ENCODE results near the gene ATXN10.
A peak's percentile ranks its signal among the peaks of the same experiment; 100 is the strongest.

Gene ATXN10

DNA sequence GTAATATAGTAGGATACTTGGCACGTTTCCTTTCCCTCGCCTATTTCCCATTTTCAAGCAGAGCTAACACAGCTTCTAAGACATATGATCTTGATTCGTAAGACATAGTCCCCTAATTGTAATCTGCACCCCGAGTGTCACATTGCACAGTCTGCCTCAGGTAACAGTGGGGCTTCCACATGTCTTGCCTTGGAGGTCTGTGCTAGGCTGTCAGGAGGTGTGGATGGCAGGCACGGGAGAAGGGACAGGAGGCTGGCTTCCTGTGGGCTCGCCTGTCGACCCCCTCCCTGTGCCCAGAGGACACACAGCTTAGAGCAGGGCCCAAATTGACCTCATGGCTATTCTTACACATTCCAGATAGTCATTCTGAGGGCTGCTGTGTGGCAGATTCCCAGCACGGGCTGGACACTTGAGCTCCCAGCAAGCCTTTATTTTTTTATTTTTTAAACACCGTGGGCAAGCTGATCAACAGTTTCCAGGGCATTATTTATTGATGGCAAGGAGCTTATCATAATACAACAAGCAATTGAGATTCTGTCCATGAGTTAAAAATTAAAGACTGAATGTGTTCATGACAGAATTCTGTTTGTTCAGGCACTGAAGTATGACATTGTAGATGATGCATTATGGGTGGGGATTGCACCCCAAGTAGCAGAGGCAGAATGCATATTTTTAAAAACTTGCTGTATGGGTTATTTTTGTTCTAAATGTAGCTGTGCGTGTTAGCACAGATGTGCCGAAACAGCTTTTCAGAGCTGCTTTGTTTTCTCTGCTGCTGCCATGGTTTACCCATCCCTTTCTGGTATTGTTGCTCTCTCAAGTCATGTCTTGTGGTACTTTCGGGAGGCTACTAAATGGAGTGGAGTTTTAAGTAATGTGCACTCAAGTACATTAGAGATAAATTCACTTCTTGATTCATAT lies 113.0 kb downstream of the ATXN10 start:
- Histone ChIP-seq H3K9me3 (ENCODE audit: insufficient read depth, low read length) (no peaks in the 10 kb centered on the region), H3K4me2 (ENCODE audit: low read depth, low read length, poor library complexity, severe bottlenecking) (peak overlapping the region; percentile 79), H4K20me1 (ENCODE audit: low read depth, low read length) (no peaks in the 10 kb centered on the region), H3F3A (ENCODE audit: insufficient read depth) (peaks cover 32% of the 10 kb centered on the region), H2AFZ (ENCODE audit: low read depth, low read length, severe bottlenecking) (no peak overlapping the region), H3K9ac (ENCODE audit: low read length) (peak overlapping the region; percentile 68), H3K27me3 (ENCODE audit: low read length) (no peaks in the 10 kb centered on the region), H3K4me3 (ENCODE audit: insufficient read depth, low read length, poor library complexity, severe bottlenecking) (peak overlapping the region; percentile 29), H3K27ac (ENCODE audit: low read depth, low read length) (peak overlapping the region; percentile 100), H3K36me3 (ENCODE audit: low read length) (no peaks in the 10 kb centered on the region), H3K79me2 (ENCODE audit: insufficient read depth, low read length) (peaks cover 64% of the 10 kb centered on the region), H3K9me2 (replicated peaks; ENCODE audit: insufficient read depth, low read length) (no peaks in the 10 kb centered on the region)
- TF ChIP-seq, protein P1, sequence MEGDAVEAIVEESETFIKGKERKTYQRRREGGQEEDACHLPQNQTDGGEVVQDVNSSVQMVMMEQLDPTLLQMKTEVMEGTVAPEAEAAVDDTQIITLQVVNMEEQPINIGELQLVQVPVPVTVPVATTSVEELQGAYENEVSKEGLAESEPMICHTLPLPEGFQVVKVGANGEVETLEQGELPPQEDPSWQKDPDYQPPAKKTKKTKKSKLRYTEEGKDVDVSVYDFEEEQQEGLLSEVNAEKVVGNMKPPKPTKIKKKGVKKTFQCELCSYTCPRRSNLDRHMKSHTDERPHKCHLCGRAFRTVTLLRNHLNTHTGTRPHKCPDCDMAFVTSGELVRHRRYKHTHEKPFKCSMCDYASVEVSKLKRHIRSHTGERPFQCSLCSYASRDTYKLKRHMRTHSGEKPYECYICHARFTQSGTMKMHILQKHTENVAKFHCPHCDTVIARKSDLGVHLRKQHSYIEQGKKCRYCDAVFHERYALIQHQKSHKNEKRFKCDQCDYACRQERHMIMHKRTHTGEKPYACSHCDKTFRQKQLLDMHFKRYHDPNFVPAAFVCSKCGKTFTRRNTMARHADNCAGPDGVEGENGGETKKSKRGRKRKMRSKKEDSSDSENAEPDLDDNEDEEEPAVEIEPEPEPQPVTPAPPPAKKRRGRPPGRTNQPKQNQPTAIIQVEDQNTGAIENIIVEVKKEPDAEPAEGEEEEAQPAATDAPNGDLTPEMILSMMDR (IDR thresholded peaks at IDR 0.05; ENCODE audit: insufficient read depth, low read length, poor library complexity, severe bottlenecking), result no peak
- no peak for TF ChIP-seq EZH2phosphoT487 (conservative IDR thresholded peaks at IDR 0.05; ENCODE audit: low read length)

DNA sequence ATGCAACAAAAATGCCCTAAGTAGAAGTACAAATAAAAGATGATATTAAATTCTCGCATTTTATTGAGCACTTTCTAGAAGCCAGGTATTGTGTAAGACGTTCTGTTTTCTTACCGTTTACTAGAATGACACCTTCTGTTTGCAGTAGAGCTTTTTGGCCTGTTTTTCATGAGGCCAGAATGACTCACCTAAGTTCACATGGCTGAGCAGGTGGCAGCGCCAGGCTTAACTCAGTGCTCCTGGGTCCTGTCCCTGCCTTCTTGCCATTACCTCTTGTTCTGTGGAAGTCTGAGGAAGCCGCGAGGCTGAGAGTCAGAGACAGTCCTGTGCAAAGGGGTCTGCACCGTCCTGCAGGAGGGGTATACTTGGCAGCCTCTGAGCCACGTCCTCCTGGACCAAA lies 113.8 kb downstream of the ATXN10 start:
- peak overlapping the region; percentile 68 for H3K9ac ChIP-seq (ENCODE audit: low read length)
- H4K20me1 ChIP-seq (ENCODE audit: low read depth, low read length), result no peaks in the 10 kb centered on the region

DNA sequence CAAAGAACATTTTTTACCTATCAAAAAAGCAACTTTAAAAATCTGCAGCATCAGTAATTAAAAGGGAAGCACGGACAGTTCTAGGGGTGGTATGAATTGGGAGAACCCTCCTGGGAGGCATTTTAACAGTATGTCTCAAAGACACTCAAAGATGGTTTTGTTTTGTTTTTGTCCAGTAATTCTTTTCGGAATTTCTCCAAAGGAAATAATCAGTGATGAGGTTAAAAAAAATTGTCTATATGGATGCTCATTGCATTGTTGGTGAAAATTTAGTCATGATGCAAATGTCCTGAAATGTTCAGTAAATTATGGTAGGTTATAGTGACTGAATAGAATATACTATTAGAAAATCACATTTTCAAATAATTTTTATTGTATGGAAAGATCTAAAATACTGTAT lies 115.1 kb downstream of the ATXN10 start:
- Histone ChIP-seq H4K20me1 (ENCODE audit: low read depth, low read length) (no peaks in the 10 kb centered on the region), H3K9me2 (replicated peaks; ENCODE audit: insufficient read depth, low read length) (no peaks in the 10 kb centered on the region), H3K27ac (ENCODE audit: low read depth, low read length) (peak overlapping the region; percentile 100; the same call in 1 of the 2 replicates)

More for the DNA sequence above, 113.8 kb downstream of the ATXN10 start:
- no peaks in the 10 kb centered on the region for H3K9me2 ChIP-seq (replicated peaks; ENCODE audit: insufficient read depth, low read length)
- peak overlapping the region; percentile 79 for H3K4me2 ChIP-seq (ENCODE audit: low read depth, low read length, poor library complexity, severe bottlenecking)
- H3K79me2 ChIP-seq (ENCODE audit: insufficient read depth, low read length), result peaks cover 66% of the 10 kb centered on the region
- peak overlapping the region; percentile 100 for H3K27ac ChIP-seq (ENCODE audit: low read depth, low read length)
- H3K4me3 ChIP-seq (ENCODE audit: insufficient read depth, low read length, poor library complexity, severe bottlenecking), result peak overlapping the region; percentile 28
- no peaks in the 10 kb centered on the region for H3K9me3 ChIP-seq (ENCODE audit: insufficient read depth, low read length)
- no peak overlapping the region for H2AFZ ChIP-seq (ENCODE audit: low read depth, low read length, severe bottlenecking)
- TF ChIP-seq, protein P1 (IDR thresholded peaks at IDR 0.05; ENCODE audit: insufficient read depth, low read length, poor library complexity, severe bottlenecking), result no peak
- no peak for TF ChIP-seq EZH2phosphoT487 (conservative IDR thresholded peaks at IDR 0.05; ENCODE audit: low read length)
- H3K36me3 ChIP-seq (ENCODE audit: low read length), result no peaks in the 10 kb centered on the region
- peaks cover 32% of the 10 kb centered on the region for H3F3A ChIP-seq (ENCODE audit: insufficient read depth)
- H3K27me3 ChIP-seq (ENCODE audit: low read length), result no peaks in the 10 kb centered on the region

More for the DNA sequence above, 115.1 kb downstream of the ATXN10 start:
- Histone ChIP-seq H2AFZ (ENCODE audit: low read depth, low read length, severe bottlenecking) (no peak overlapping the region), H3K79me2 (ENCODE audit: insufficient read depth, low read length) (peaks cover 59% of the 10 kb centered on the region), H3K27me3 (ENCODE audit: low read length) (no peaks in the 10 kb centered on the region), H3K4me3 (ENCODE audit: insufficient read depth, low read length, poor library complexity, severe bottlenecking) (no peak overlapping the region), H3K4me2 (ENCODE audit: low read depth, low read length, poor library complexity, severe bottlenecking) (no peak overlapping the region), H3F3A (ENCODE audit: insufficient read depth) (peaks cover 32% of the 10 kb centered on the region), H3K9me3 (ENCODE audit: insufficient read depth, low read length) (no peaks in the 10 kb centered on the region), H3K9ac (ENCODE audit: low read length) (no peak overlapping the region), H3K36me3 (ENCODE audit: low read length) (no peaks in the 10 kb centered on the region)
- TF ChIP-seq, protein P1 (IDR thresholded peaks at IDR 0.05; ENCODE audit: insufficient read depth, low read length, poor library complexity, severe bottlenecking), result no peak
- no peak for TF ChIP-seq EZH2phosphoT487 (conservative IDR thresholded peaks at IDR 0.05; ENCODE audit: low read length)
